Duodenal mucosa (tissue), 2 donors: Measurements from ENCODE around the gene OBSL1.

ENCODE experiments used
- H3K27ac ChIP-seq: one replicate; pipeline ENCODE4 v1.7.0; 2013; ENCODE audit warnings: low read depth, low read length
- H3K27me3 ChIP-seq, 2 donors: one replicate each; pipeline ENCODE4 v1.7.0; 2013; ENCODE audit warnings: low read length in 2 of 2, control low read depth in 1 of 2; ENCODE audit not compliant: insufficient read depth in 2 of 2, control insufficient read depth in 1 of 2
- H3K36me3 ChIP-seq, 2 donors: one replicate each; pipeline ENCODE4 v1.7.0; 2013; ENCODE audit warnings: low read length in 2 of 2, control low read depth in 1 of 2; ENCODE audit not compliant: insufficient read depth in 2 of 2, control insufficient read depth in 1 of 2
- H3K4me1 ChIP-seq, 2 donors: one replicate each; pipeline ENCODE4 v1.7.0; 2013; ENCODE audit warnings: low read length in 2 of 2, control low read depth in 1 of 2; ENCODE audit not compliant: insufficient read depth in 2 of 2, control insufficient read depth in 1 of 2
- H3K4me3 ChIP-seq, 2 donors: one replicate each; pipeline ENCODE4 v1.7.0; 2013; ENCODE audit warnings: low read length in 2 of 2, low read depth in 1 of 2
- H3K9ac ChIP-seq, 2 donors: one replicate each; pipeline ENCODE4 v1.7.0; 2013; ENCODE audit warnings: low read length in 2 of 2, low read depth in 1 of 2
- H3K9me3 ChIP-seq, 2 donors: one replicate each; pipeline ENCODE4 v1.7.0; 2013; ENCODE audit warnings: low read length in 2 of 2, control low read depth in 1 of 2; ENCODE audit not compliant: control insufficient read depth in 1 of 2

Gene OBSL1

GRCh38 chr2:219541611-219542180, 29.6 kb downstream of the OBSL1 start:
- H3K9ac ChIP-seq: peak overlapping the region; percentile 61 to 77
- no peak overlapping the region for H3K27ac ChIP-seq
- peak overlapping the region; percentile 78 to 91 for H3K4me3 ChIP-seq
- peaks cover 28 to 30% of the 10 kb centered on the region in 2 donors for H3K4me1 ChIP-seq
- peaks cover 12 to 21% of the 10 kb centered on the region in 2 donors for H3K36me3 ChIP-seq
- H3K27me3 ChIP-seq: no peaks in the 10 kb centered on the region
- H3K9me3 ChIP-seq: no peaks in the 10 kb centered on the region

DNA sequence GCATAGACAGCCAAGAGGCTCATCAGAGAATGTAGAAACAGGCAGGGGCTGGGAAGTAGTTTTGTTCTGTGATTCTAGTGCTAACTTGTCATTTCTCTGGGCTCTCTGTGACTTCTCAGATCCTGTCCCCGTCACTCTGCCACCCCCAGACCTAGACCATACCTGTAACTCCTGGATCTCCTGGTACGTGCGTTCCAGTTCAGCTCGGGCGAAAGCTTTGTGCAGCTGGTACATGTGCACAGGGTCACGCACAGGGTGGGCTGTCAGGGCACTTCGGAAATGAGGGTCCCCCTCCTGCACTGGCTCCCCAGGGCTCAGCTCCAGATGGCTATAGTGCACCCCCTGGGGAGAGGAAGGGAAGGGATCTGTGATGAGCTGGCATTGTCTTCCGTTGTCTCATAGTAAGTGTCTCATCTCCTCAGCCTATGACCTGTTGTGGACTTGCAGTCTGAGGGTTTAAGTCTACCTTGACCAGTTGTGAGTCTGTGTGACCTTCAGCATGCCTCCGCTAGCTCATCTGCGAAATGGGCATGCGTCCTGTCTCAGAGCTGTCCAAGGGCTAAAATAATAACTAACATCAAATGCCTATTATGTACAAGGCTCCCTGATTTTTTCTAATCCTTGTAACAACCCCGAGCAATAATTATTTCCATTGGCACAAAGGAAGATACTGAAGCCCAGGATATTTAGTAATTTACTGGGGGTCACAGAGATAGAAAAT, 30.4 kb downstream of the OBSL1 start:
- Histone ChIP-seq H3K4me1 (peaks cover 24 to 30% of the 10 kb centered on the region in 2 donors), H3K9me3 (no peaks in the 10 kb centered on the region), H3K4me3 (no peak overlapping the region), H3K36me3 (peaks cover 12 to 21% of the 10 kb centered on the region in 2 donors), H3K9ac (no peak overlapping the region), H3K27ac (no peak overlapping the region), H3K27me3 (no peaks in the 10 kb centered on the region)

- peaks cover 12 to 21% of the 10 kb centered on the region in 2 donors for H3K36me3 ChIP-seq
- no peaks in the 10 kb centered on the region for H3K27me3 ChIP-seq
- H3K9ac ChIP-seq: no peak overlapping the region
- no peak overlapping the region for H3K27ac ChIP-seq
- no peaks in the 10 kb centered on the region for H3K9me3 ChIP-seq
- H3K4me3 ChIP-seq: no peak overlapping the region
- H3K4me1 ChIP-seq: peaks cover 17 to 23% of the 10 kb centered on the region in 2 donors
Measured at GRCh38 chr2:219539926-219540678, 31.2 kb downstream of the OBSL1 start.

GRCh38 chr2:219538956-219539788, 32.2 kb downstream of the OBSL1 start:
- H3K4me3 ChIP-seq: no peak overlapping the region
- H3K36me3 ChIP-seq: peaks cover 12 to 21% of the 10 kb centered on the region in 2 donors
- peaks cover 12 to 17% of the 10 kb centered on the region in 2 donors for H3K4me1 ChIP-seq
- H3K9me3 ChIP-seq: no peaks in the 10 kb centered on the region
- no peak overlapping the region for H3K9ac ChIP-seq
- H3K27me3 ChIP-seq: no peaks in the 10 kb centered on the region
- H3K27ac ChIP-seq: no peak overlapping the region

- Histone ChIP-seq H3K9ac (no peak overlapping the region), H3K27ac (no peak overlapping the region), H3K9me3 (no peaks in the 10 kb centered on the region), H3K4me1 (peaks cover 10 to 15% of the 10 kb centered on the region in 2 donors), H3K4me3 (no peak overlapping the region), H3K36me3 (peaks cover 12 to 21% of the 10 kb centered on the region in 2 donors), H3K27me3 (no peaks in the 10 kb centered on the region)
Measured at GRCh38 chr2:219538504-219538951, 32.8 kb downstream of the OBSL1 start.

GRCh38 chr2:219537657-219538488, 33.5 kb downstream of the OBSL1 start:
- Histone ChIP-seq H3K4me1 (peaks cover 10 to 13% of the 10 kb centered on the region in 2 donors), H3K27me3 (peaks cover under 1 to 4% of the 10 kb centered on the region in 2 donors), H3K4me3 (no peak overlapping the region), H3K9me3 (no peaks in the 10 kb centered on the region), H3K9ac (no peak overlapping the region), H3K27ac (no peak overlapping the region), H3K36me3 (peaks cover 12 to 21% of the 10 kb centered on the region in 2 donors)

- Histone ChIP-seq H3K9ac (no peak overlapping the region), H3K27me3 (peaks cover 5 to 8% of the 10 kb centered on the region in 2 donors), H3K9me3 (no peaks in the 10 kb centered on the region), H3K36me3 (peaks cover 12 to 21% of the 10 kb centered on the region in 2 donors), H3K4me1 (peaks cover 2 to 4% of the 10 kb centered on the region in 2 donors), H3K27ac (no peak overlapping the region), H3K4me3 (no peak overlapping the region)
Measured at GRCh38 chr2:219536967-219537366, 34.4 kb downstream of the OBSL1 start.

GRCh38 chr2:219536425-219536824, 34.9 kb downstream of the OBSL1 start:
- no peak overlapping the region for H3K27ac ChIP-seq
- no peak overlapping the region for H3K9ac ChIP-seq
- H3K4me3 ChIP-seq: no peak overlapping the region
- peaks cover 12 to 21% of the 10 kb centered on the region in 2 donors for H3K36me3 ChIP-seq
- peaks cover 5 to 14% of the 10 kb centered on the region in 2 donors for H3K27me3 ChIP-seq
- H3K4me1 ChIP-seq: no peaks in the 10 kb centered on the region
- H3K9me3 ChIP-seq: no peaks in the 10 kb centered on the region
